NCI-H446 treated with DMSO at 0.1 percent for 48 hours (cell line): ENCODE results near the gene PCDH9.

ENCODE experiments used
- DNase-seq: peaks from one replicate; lab custom pipeline; 2025; lab: John Stamatoyannopoulos, UW

Gene PCDH9

DNA sequence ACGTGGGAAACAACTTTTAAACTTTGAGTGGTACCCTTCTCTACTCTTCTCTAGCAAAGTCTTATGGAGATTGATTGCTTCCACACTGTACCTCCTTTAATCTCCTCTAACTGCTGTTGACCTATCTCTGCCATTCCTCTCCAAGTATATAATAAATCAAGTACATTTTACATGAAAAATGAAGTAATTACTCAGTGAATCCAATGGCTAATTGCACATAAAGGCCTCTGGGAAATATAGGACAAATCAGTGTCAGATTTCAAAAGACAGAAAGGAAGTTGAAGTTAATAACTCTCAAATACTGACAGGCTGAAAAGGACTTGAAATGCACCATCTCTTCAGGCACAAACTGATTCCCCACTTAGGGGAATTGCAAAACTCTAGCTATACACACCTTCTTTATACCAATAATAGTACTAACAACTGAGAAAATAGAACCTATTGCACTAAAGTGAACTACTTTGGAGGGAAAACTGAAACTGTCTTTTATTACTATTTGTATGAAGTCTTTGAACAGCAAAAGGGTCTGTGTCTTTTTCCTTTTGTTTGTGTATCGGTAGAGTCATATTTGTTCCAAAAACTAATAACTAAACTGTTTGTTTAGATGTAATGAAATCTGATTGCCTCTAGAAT, 701.1 kb downstream of the PCDH9 start:
- no peak for DNase-seq

DNA sequence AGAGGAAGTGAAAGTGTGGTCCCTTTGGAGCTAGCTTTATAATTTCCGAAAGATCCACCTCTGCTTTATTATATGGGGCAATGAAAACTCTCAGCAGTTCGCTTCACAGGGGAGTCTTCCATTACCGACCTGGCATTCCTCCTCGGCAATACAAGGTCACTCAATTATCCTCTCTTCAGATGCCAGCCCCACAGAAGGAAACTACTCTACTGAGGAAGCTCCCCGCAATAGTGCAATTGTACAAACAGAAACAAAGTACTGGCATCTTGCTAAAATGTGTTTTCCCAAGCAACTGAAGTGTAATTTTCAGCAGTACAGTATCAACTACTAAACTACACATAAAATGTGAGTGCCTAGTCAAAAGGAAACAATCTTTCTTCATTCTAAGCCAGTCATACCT, 702.0 kb downstream of the PCDH9 start:
- DNase-seq: no peak

DNA sequence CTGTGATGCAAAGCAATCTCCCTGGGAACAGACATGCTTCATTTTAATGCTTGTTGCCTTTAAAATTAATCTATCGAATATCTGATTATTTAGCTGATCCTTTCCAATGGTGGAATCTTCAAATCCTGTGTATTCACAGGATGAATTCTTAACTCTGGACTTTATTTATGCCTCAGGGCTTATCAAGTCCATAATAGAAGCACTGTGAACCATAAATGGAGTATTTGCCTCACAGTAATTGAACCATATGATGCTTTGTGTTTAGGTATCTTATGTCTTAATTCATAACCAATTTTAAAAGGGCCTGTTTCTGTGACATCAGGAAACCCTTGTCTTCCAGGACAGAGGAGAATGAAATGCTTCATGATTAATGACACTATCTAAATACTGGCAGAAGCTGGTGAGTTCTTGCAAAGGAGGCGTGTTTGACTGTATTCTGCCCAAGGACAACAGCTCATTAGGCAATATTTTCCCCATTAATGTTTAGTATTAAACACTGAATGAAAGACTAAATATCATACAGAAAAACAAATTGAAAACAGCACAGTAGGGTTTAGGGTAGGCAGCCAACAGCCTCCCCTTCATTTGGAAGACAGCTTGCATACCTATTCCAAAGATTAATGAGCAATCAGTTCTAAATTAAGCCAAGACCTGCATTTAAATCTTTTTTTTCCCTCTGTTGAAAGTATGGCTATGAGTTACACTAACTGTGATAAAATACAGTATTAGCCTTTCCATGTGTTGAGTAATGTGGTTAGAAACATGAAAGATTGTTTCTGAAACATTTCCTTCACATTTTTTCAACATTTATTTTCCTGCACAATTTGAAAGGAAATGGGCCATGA, 709.4 kb downstream of the PCDH9 start:
- DNase-seq: peak; percentile 9

DNA sequence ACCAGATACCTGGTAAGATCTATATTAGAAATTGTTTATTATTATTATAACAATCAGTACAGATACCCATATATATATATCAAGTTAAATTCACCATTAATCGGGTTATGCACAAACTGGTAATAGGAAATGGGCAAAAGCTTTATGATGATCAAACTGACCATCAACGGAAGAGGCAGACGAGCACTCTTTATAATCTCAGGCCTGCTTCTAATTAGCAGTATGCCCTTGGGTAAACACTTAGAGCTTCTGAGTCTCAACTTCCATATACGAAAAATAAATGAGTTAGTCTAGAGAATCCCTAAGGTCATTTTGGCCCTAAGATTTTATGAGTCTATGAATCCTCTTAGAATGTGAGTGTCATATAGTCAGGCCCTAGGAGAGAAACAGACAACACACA, 710.9 kb downstream of the PCDH9 start:
- DNase-seq: no peak

DNA sequence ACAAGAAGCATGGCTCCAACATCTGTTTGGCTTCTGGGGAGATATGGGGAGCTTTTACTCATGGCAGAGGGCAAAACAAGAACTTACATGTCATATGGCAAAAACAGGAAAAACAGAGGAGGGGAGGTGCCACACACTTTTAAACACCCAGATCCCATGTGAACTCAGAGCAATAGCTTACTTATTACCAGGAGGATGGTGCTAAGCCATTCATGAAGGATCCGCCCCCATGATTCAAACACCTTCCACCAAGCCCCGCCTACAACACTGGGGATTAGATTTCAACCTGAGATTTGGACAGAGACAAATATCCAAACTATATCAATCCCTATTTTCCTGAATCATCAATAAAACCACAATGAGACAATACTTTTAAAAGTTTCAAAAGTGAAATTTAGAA, 712.1 kb downstream of the PCDH9 start:
- DNase-seq: no peak

DNA sequence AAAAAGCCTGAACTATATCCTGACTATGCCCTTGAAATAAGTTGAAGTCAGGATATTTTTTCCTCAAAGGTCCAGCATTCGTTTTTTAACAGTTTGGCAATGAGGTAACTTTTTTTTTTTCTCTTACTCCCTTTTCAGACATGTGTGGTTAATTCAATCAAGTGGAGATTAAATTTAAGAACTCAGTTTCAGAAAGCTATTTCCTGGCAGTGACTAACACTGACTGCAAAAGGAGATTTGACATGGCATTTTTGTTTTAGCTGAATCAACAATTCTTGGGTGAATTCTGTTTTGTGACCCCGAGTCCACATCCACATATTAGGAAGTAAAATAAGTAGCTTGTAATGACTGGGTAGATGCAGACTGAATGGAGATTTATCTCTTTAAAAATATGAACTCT, 716.4 kb downstream of the PCDH9 start:
- DNase-seq: no peak

DNA sequence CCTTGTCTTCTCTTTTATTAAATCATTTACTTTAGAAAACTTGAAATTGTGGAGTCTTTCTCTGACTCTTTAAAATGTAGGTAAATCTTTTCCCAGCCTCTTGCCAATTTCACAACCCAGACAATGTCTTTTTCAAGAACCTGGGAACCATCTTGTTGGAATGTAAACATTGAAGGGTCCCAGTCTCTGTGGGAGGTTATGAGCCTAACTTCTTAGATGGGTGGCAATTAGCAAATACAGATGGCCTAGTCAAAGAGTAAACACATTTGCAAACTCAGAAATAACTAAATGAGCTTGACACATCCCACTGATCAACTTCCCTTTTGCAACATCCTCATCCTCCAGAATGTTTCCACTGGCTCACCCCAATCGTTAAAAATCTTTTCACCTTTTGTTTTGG, 721.0 kb downstream of the PCDH9 start:
- no peak for DNase-seq

DNA sequence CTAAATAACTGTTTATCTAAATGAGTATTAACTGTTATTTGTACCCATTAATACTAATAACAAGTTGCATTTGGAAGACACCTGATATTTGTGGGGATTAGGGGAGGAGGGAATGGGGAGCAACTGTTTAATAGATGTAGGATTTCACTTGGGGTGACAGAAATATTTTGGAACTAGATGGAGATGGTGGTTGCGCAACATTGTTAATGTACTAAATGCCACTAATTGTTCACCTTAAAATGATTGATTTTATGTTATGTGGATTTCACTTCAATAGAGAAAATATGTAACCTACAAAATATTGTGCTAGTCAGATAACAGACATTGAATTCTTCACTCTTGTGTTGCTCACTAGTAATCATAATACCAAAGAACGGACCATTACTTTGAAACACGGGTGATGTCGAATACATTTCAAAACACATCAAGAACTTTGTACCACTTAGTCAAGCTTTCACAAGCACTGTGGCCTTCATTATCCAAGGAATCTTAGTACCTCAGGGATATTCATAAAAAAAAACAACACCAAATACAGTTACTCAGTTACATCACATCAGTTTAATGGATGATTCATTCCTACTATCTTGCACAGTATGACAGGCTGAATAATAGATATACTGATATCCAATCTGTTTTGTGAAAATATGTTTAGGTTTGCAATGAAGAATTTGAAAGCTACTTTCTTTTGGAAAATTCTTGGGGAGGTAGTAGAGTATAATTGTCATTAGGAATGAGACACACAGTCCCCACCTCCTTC, 721.8 kb downstream of the PCDH9 start:
- no peak for DNase-seq

DNA sequence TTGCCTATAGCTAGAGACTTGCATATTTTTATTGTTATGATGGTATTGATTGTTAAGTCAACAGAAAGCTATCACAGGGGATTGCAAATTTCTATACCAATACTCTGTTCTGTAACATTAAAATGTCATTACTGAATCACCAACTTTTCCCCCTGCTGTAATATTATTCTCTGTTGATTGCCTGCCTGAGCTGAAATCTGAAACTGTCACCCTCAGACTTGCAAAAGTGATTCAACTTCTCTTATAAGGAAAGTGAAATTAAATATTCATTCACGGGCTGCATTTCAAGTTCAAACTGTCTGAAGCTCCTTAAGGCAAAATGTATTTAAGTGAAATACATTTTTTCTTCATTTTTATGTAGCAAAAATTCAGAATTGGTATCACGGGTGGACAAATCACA, 723.2 kb downstream of the PCDH9 start:
- DNase-seq: no peak

DNA sequence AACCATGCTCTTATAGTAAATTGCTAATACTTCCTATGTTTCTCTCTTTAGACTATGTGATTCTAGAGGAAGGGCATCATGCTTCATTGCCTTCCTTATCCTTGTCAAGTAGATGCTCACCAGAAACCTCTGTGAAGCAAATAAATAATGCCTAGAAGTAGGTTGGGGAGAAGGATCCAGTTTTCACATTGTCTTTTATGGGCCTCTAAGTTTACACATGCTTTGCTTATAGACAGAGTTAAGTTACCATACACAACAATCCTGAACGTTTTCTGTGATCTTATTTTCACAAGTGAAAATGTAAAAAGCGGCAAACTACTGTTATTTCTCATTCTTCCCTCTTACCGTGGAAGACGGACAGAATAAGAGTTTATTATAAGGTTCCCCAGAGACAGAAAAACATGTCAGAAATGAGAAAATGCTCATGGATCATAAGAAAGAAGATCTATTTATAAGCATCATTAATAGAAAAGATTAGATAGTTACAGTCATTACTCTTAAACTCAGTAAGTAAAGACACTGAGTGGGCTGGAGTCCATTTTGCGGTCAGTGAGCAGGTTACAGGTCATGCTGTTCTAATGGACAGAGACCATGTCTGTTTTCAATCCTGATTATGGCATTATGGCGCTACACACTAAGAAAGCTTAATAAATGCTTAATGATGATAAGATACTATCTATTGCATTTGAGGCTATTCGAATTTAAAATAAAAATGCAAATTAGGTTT, 723.9 kb downstream of the PCDH9 start:
- DNase-seq: no peak

DNA sequence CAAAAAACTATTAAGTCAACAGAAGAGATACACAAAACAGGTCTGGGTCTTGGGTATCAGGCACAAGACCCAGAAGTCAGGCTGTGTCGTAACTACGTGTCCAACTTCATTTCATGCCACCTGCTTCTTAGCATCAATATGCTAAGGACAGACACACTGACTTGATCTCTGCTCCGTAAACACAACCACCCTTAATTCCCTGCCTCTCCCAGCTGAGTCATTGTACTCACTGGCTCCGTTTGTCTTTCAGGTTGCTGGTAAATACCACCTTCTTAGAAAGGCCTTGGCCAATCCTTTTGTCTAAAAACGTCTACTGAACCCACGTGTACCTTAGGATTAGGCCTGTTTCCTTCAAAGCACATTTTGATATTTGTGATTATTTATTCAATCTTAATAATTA, 726.2 kb downstream of the PCDH9 start:
- no peak for DNase-seq

DNA sequence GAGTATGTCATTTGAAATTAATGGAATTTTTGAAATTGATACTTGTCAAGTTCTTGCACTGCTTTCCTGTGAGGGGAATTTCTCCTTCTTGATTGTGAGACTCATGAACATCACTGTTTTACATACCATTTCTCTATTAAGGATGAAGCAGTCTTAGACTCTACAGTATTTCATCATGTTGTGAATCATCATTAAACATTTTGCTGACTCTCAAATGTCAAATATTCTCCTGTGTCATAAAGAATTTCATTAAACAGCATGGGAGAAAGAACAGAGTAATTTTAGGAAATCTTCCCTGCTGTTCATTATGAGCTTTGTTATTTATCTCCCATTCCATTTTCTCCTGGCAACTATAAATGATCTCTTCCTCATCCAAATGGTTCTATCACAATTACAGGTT, 729.0 kb downstream of the PCDH9 start:
- DNase-seq: no peak

DNA sequence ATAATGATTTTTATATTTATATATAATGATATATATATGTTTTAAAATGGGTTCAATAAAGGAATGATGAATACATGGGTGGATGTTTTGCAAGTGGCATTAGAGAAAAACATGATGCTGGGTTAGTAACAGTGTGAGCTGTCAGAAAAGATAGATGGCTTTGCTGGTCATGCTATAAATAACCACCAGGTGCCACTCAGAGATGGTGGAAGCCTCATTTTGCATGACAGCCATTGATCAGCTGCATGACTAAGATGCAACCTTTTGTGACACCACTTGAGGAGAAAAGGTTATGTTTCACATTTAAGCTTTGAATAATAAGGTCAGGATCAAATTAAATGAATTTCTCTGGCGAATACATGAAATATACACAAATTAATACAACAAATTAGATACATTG, 737.7 kb downstream of the PCDH9 start:
- DNase-seq: no peak

DNA sequence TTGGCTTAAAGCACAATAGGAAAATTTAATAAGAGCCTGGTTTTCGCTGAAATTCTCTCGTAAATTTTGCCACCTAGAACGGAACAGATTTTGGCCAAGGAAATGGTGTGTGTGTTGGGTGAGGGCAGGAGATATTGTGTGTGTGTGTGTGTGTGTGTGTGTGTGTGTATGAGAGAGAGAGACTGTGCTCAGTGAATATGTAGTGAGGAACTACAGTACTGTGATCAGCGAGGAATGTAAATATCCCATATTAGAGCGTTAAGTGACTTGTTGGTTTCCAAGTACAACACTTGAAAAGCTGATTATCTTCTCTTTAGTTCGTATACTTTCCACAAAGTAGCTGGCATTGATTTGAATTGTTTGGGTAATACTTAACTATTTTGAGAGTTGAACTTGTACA, 738.9 kb downstream of the PCDH9 start:
- no peak for DNase-seq

DNA sequence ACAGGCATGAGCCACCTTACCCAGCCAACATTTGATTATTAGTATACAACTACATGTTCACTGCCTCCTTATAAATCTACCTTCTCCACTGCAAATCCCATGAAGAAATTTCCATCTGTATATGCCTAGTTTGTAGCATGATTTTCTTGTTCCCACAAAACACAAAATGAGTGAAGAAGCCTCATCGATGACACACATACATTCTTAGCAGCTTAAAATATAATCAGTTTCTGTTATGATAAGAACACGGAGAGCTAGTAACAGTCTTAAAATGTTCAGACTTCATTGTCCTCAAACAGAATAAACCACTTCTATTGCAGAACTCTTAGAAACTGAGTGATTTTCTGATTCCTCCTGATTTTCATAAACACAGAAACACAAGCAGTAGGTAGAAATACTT, 740.5 kb downstream of the PCDH9 start:
- DNase-seq: no peak

DNA sequence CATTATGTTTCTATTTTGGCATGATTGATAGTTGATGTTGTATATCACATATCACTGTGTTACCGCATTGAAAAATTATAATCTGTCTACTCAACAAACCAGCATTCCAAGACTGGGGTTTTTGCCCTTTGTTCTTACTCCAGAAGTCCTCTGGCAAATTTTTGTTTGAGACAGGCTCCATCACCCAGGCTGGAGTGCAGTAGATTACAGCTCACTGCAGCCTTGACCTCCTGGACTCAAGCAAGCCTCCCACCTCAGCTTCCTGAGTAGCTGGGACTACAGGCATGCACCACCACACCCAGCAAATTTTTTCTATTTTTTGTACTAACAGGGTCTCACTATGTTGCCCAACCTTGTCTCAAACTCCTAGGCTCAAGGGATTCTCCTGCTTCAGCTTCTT, 741.0 kb downstream of the PCDH9 start:
- DNase-seq: no peak

DNA sequence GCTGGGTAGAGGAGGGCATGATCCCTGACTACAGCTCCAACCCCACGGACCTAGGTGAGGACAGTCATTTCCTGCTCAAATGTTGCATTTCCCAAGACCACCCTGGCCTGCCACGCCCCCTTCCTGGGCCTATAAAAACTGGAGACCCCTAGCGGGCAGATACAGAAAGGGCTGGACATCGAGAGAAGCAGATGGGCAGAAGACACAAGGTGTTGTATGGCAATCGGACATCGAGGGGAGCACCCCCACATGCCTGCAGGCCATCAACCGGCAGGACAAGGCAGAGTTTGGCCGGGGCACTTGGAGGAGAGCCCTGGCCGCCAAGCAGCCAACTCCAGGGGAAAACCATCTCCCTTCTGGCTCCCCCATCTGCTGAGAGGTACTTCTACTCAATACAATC, 746.4 kb downstream of the PCDH9 start:
- no peak for DNase-seq

DNA sequence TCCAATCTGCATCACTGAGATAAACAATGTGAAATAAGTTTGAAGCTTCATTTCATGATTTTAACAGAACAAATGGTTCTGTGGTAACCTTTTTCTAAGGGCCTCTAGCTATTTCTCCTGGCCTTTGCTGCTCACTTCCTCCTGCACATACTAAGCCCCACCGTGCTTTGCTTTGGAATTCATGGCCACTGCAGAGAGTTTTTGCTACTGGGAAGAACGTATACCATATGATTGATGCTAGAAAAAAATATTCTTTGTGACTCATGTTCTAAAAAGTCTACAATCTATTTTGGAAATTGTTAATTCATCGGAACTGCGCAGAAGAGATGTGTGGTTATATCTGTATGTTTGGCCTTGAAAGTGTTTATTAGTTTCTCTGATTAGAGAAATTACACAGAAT, 747.3 kb downstream of the PCDH9 start:
- DNase-seq: no peak

DNA sequence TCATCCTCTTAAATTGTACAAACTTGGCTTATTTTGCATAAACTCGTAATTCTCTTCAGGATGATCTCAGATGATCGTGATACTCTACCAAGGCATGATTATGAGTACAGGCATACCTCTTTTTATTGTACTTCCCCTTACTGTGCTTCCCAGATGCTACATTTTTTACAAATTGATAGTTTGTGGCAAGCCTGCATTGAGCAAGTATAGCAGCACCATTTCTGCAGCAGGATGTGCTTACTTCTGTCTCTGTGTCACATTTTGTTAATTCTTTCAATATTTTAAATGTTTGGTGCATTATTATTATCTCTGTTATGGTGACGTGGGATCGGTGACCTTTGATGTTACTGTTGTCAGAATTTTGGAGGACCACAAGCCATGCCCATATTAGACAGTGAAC, 752.3 kb downstream of the PCDH9 start:
- no peak for DNase-seq

DNA sequence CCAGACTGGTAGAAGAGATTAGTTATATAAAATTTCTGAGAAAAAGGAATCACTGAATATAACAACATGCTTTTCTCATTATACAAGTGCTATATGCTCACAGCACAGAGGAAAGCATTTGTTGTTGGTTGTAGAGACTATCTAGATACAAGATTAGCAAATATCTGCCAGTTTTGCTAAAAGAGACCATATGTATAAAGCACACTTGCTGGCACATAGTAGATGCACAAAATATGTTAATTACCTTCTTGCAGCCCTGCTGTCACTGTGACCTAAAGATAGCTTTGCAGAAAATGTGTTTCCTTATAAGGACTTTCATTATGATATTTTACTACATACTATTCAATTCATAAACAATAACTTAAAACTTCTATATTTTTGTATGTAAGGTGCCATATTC, 755.1 kb downstream of the PCDH9 start:
- no peak for DNase-seq

DNA sequence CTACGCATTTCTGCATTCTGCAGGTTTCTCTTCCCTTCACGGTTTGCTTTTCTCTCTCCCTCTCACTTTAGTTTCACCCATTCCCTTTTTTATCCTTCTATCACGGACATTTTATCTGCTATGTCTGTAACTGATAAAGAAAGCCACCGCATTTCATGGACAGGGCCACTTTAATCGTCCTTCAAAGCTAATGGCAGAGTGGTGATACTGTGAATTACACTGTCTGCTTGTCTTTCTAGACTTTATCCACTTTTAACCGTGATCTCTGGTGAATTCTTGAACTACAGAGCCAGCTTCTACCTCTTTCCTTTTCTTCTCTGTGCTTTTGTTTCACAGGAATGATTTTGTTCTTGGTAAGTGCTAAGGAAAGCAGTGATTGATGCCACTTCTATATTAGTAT, 760.4 kb downstream of the PCDH9 start:
- no peak for DNase-seq

DNA sequence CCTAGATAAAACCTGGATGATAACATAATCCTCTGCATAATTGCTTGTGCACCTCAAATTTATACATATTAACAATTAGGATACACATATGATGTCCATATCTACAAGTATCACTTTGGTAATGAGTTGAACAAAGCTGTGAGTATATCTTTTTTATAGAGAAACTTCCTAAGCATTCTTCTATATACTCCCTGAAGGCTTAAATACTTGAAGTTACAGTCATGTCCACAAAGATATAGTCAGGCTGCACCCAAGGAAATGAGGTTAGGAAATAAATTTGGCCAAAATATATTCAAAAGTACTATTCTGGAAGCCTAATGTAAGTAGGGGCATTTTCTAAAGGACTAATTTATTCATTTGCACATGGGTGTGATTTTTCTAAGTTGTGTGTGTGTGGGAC, 761.5 kb downstream of the PCDH9 start:
- no peak for DNase-seq

DNA sequence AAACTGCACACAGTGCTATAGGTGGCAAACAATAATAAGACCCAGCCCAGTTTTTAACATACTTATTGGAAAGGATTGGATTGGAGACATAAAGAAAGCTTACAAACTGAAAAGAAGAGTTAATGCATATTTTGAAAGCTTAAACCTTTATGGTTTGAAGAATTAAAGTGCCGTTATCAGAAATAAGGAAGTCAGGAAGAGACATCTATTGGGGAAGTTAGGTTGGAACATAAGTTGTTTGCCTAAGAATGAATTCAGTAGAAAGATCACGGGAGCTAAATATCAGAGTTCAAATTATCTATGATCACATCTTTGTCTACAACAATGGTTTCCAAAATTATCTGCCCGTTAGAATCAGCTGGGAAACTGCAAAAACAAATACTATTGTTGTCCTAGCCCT, 767.9 kb downstream of the PCDH9 start:
- DNase-seq: no peak
